D721Med (cell line): Measurements from ENCODE around the gene SURF4.
"Not testable (repeated sequence)": the region's sequence is repeated elsewhere in the genome, so short reads cannot be mapped to it uniquely, and the experiment has no call there.

ENCODE experiments used
- DNase-seq: peaks from one replicate; pipeline ENCODE4 v3.0.0; 2011; ENCODE audit warnings: low spot score; ENCODE audit not compliant: insufficient read length
- FAIRE-seq: peaks from 2 replicates; lab custom pipeline; 2011; peaks lifted over from hg19 to GRCh38; lab: Jason Lieb, UNC
- CTCF ChIP-seq: IDR thresholded peaks from 2 replicates; pipeline ENCODE4 v1.5.1; 2012; ENCODE audit warnings: mild to moderate bottlenecking, control low read depth; ENCODE audit not compliant: insufficient read depth; ENCODE audit errors: missing control alignments

Gene SURF4

DNA sequence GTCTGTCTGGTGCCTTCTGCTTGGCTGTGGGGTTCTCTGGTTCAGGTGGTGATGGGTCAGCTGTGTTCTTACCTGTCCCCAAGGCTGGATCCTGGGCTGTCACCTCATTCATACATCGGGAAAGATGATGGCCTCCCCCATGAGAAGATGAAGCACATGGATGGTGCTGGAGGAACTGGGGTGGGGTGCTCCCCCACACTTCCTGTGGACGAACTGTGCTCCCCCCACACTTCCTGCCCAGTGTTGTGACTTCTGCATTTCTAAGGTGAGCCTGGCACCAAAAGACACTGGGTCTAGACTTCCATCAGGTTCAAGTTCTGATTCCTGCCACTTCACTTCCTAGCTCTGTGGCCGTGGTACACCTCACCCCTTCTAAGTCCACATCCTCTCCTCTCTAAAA lies 35.6 kb downstream of the SURF4 start:
- no peak for FAIRE-seq
- no peak for DNase-seq
- TF ChIP-seq CTCF = no peak

DNA sequence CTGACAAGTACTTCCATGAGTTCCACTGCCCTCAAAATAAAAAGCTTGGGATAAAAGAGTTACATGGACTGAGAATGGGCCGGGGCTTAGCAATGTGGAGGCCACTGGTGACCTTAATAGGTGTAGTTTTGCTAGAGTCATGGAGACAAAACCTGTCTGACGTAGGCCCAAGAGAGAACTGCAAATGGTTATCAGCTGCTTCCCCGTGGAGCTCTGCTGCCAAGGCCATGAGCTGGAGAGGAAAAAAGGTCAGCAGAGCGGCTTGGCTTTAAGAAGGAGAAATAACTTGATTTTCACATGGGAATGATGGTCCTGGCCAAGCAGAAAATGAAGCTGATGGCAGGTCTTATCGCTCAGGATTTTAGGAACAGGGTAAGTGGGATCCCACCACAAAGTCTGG lies 36.2 kb downstream of the SURF4 start:
- TF ChIP-seq CTCF = no peak
- DNase-seq (no peak), FAIRE-seq (no peak)

- TF ChIP-seq CTCF = no peak
- FAIRE-seq (no peak), DNase-seq (peak; percentile 87)
Measured at GRCh38 chr9:133335924-133336811, 39.7 kb downstream of the SURF4 start, which contains the start of gene SURF6. TSS of gene SURF6 (minus strand) at chr9:133336188. CDS start at chr9:133336132, 56 bp downstream.

DNA sequence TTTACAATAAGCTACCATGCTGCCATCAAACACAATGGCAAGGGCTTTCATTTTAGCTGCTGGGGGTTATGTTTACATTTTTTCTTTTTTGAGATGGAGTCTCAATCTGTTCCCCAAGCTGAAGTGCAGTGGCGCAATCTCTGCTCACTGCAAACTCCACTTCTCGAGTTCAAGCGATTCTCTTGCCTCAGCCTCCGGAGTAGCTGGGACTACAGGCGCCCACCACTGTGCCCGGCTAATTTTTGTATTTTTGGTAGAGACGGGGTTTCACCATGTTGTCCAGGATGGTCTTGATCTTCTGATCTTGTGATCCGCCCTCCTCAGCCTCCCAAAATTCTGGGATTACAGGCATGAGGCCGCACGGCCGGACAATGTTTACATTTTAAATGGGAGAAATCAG lies 41.0 kb downstream of the SURF4 start:
- not testable (repeated sequence) for DNase-seq, FAIRE-seq

GRCh38 chr9:133334161-133334560 lies 41.7 kb downstream of the SURF4 start:
- no peak for FAIRE-seq
- no peak for DNase-seq
- no peak for TF ChIP-seq CTCF

DNA sequence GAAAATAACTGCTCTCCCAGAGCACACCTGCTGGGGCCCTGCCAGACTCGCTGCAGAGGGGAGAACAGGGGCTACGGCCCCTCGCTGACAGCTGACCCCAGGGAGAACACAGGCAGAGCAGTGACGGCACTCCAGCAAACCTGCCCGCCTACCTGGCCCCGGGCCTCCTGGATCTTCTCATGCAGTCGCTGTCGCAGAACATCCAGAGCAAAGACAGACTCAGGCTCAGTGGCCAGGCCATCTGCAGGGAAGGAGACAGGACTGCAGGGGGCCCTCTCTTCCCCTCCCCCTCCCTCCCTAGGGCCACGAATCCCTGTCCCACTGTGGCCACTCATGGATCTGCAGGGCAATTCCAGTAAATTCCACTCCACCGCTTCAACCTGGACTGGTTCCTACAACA lies 42.3 kb downstream of the SURF4 start:
- FAIRE-seq (no peak), DNase-seq (no peak)
- no peak for TF ChIP-seq CTCF

GRCh38 chr9:133333011-133333410 lies 42.8 kb downstream of the SURF4 start:
- TF ChIP-seq CTCF = no peak
- DNase-seq (no peak), FAIRE-seq (no peak)
